Natural killer cell (primary cell): ENCODE data around the gene TMEM158. TPM values are rescaled to one million over a fixed set of nuclear protein-coding genes. Genes with fewer than 3 reads are reported as not detected.

Experiments
- ATAC-seq, 3 donors: fragments of 150-1000 bp in 2 of 3; fragments of 200-7000 bp in 1 of 3; cut with Tn5 transposase; 1 replicate in 1 of 3; 2 replicates in 2 of 3; pipeline ENCODE4 v1.10.0; 2021; ENCODE audit warnings: mild to moderate bottlenecking in 2 of 3, moderate library complexity in 2 of 3
- DNase-seq, 2 donors: peaks; one replicate each; pipeline versions ENCODE4 v3.0.0 to v3.0.0-alpha.2; 2013 to 2021; ENCODE audit warnings: mixed read lengths in 1 of 2
- H3K27ac ChIP-seq: one replicate; pipeline ENCODE4 v1.5.1; 2013; ENCODE audit warnings: mild to moderate bottlenecking, low read length
- H3K27me3 ChIP-seq: one replicate; pipeline ENCODE4 v1.6.1; 2013; ENCODE audit warnings: low read length; ENCODE audit not compliant: control insufficient read depth, insufficient read depth
- H3K36me3 ChIP-seq: one replicate; pipeline ENCODE4 v1.6.1; 2013; ENCODE audit warnings: low read length; ENCODE audit not compliant: control insufficient read depth, insufficient read depth
- H3K4me1 ChIP-seq: one replicate; pipeline ENCODE4 v1.6.1; 2013; ENCODE audit warnings: low read length; ENCODE audit not compliant: control insufficient read depth, insufficient read depth
- H3K4me3 ChIP-seq: one replicate; pipeline ENCODE4 v1.5.1; 2013; ENCODE audit warnings: low read length
- H3K9me3 ChIP-seq: one replicate; pipeline ENCODE4 v1.6.1; 2013; ENCODE audit warnings: low read length; ENCODE audit not compliant: control insufficient read depth, insufficient read depth
- H3K27ac Mint-ChIP-seq, 2 donors: one replicate each; pipeline ENCODE4 v1.8.0; 2022; ENCODE audit warnings: mild to moderate bottlenecking in 2 of 2, mixed read lengths in 2 of 2, moderate library complexity in 1 of 2
- H3K27me3 Mint-ChIP-seq, 2 donors: one replicate each; pipeline ENCODE4 v1.8.0; 2022; ENCODE audit warnings: low read depth in 2 of 2, mixed read lengths in 2 of 2
- H3K36me3 Mint-ChIP-seq: one replicate; pipeline ENCODE4 v1.8.0; 2022; ENCODE audit warnings: mixed read lengths
- H3K4me1 Mint-ChIP-seq, 2 donors: one replicate each; pipeline ENCODE4 v1.8.0; 2022; ENCODE audit warnings: mixed read lengths in 2 of 2
- H3K4me3 Mint-ChIP-seq: one replicate; pipeline ENCODE4 v1.8.0; 2022; ENCODE audit warnings: mild to moderate bottlenecking, moderate library complexity, mixed read lengths
- H3K9me3 Mint-ChIP-seq, 2 donors: one replicate each; pipeline ENCODE4 v1.8.0; 2022; ENCODE audit warnings: mixed read lengths in 2 of 2
- CTCF ChIP-seq: fragments of 200-600 bp; IDR thresholded peaks from one replicate; pipeline ENCODE4 v1.8.0; 2022; ENCODE audit warnings: antibody characterized with exemption
- WGBS: methylation state at CpG from one replicate; pipeline ENCODE4 v1.1.7; 2013; ENCODE audit warnings: missing lambda C conversion rate; ENCODE audit not compliant: insufficient coverage; 5-methylcytosine and 5-hydroxymethylcytosine counted together
- intact Hi-C: fragments of 100-400 bp; cut with micrococcal nuclease; formaldehyde crosslinking; loops from one replicate; pipeline ENCODE4 v1.14.2; 2022
- total RNA-seq, 4 donors: library from RNA; stranded (reverse); fragments of 120-200 nt in 1 of 4; gene quantifications; one replicate each; pipeline versions ENCODE4 v1.2.3 to v1.2.4, GENCODE V29; 2013 to 2022

The TMEM158 gene
- total RNA-seq, 3 donors from 2014 or later (not counting 1 experiment from before 2014, with no cell fraction given) = 0.40 to 0.47 TPM; not detected in 1

GRCh38 chr3:45253316-45253715 lies 27.2 kb upstream of the TMEM158 start:
- Histone ChIP-seq H3K4me3 (no peak overlapping the region), H3K4me1 (no peaks in the 10 kb centered on the region), H3K36me3 (no peaks in the 10 kb centered on the region), H3K27me3 (no peaks in the 10 kb centered on the region), H3K27ac (no peak overlapping the region), H3K9me3 (no peaks in the 10 kb centered on the region)
- WGBS = 90% methylated on average over 3 of the region's 3 CpGs
- TF ChIP-seq CTCF = no peak
- H3K27me3 Mint-ChIP-seq = peaks cover 2 to 5% of the 10 kb centered on the region in 2 donors
- H3K4me3 Mint-ChIP-seq = no peak overlapping the region
- intact Hi-C loops = no loop called here
- H3K4me1 Mint-ChIP-seq = no peaks in the 10 kb centered on the region
- H3K27ac Mint-ChIP-seq = no peak overlapping the region
- no peak for DNase-seq
- H3K36me3 Mint-ChIP-seq = no peaks in the 10 kb centered on the region
- no peaks in the 10 kb centered on the region for H3K9me3 Mint-ChIP-seq
- no peak for ATAC-seq

DNA sequence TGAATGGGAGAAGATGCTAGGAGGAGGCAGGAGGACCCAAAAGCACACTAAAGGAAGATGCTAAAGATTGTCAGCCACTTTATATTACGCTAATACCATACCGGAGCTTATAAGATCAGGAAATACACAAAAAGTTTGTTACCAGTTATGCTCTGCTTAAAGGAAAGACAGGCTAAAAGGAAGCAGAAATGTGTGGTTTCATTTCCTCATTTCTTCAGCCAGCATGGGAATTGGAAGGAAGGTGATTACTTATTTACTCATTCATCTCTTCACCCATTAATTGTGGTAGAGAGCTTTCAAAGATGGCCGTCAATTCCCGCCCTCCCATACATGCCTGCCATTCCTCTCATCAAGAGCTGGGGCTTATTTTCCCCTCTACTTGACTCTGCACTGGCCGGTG lies 26.7 kb upstream of the TMEM158 start:
- ATAC-seq = no peak
- no peak overlapping the region for H3K27ac ChIP-seq
- no peak overlapping the region for H3K4me3 Mint-ChIP-seq
- H3K4me3 ChIP-seq = no peak overlapping the region
- H3K27me3 ChIP-seq = no peaks in the 10 kb centered on the region
- no peaks in the 10 kb centered on the region for H3K4me1 ChIP-seq
- H3K9me3 Mint-ChIP-seq = no peaks in the 10 kb centered on the region
- DNase-seq = no peak
- H3K9me3 ChIP-seq = no peaks in the 10 kb centered on the region
- peaks cover 0 to 5% of the 10 kb centered on the region in 2 donors for H3K27me3 Mint-ChIP-seq
- no peak for TF ChIP-seq CTCF
- H3K4me1 Mint-ChIP-seq = no peaks in the 10 kb centered on the region
- no peak overlapping the region for H3K27ac Mint-ChIP-seq
- H3K36me3 ChIP-seq = no peaks in the 10 kb centered on the region
- WGBS = 77% methylated on average over 3 of the region's 5 CpGs
- H3K36me3 Mint-ChIP-seq = no peaks in the 10 kb centered on the region
- intact Hi-C loops = no loop called here

GRCh38 chr3:45249391-45249790 lies 23.3 kb upstream of the TMEM158 start:
- Mint-ChIP-seq H3K4me3 (no peak overlapping the region), H3K9me3 (no peaks in the 10 kb centered on the region), H3K27me3 (peaks cover 0 to 8% of the 10 kb centered on the region in 2 donors), H3K27ac (no peak overlapping the region), H3K36me3 (no peaks in the 10 kb centered on the region), H3K4me1 (no peaks in the 10 kb centered on the region)
- H3K27ac ChIP-seq = no peak overlapping the region
- no peak for DNase-seq
- intact Hi-C loops = no loop called here
- ATAC-seq = no peak
- H3K36me3 ChIP-seq = no peaks in the 10 kb centered on the region
- no peaks in the 10 kb centered on the region for H3K27me3 ChIP-seq
- H3K9me3 ChIP-seq = no peaks in the 10 kb centered on the region
- H3K4me3 ChIP-seq = no peak overlapping the region
- no peak for TF ChIP-seq CTCF
- WGBS = 89% methylated on average over 1 of the region's 1 CpG
- H3K4me1 ChIP-seq = no peaks in the 10 kb centered on the region

- Histone ChIP-seq H3K36me3 (no peaks in the 10 kb centered on the region), H3K27me3 (no peaks in the 10 kb centered on the region), H3K4me1 (no peaks in the 10 kb centered on the region), H3K9me3 (no peaks in the 10 kb centered on the region), H3K4me3 (no peak overlapping the region), H3K27ac (no peak overlapping the region)
- intact Hi-C loops = no loop called here
- H3K9me3 Mint-ChIP-seq = no peaks in the 10 kb centered on the region
- no peak for TF ChIP-seq CTCF
- WGBS = 100% methylated on average over 3 of the region's 3 CpGs
- ATAC-seq = no peak
- no peak overlapping the region for H3K27ac Mint-ChIP-seq
- peaks cover 0 to 9% of the 10 kb centered on the region in 2 donors for H3K27me3 Mint-ChIP-seq
- no peak for DNase-seq
- H3K4me1 Mint-ChIP-seq = no peaks in the 10 kb centered on the region
- no peak overlapping the region for H3K4me3 Mint-ChIP-seq
- no peaks in the 10 kb centered on the region for H3K36me3 Mint-ChIP-seq
Measured at GRCh38 chr3:45246241-45246640, 20.2 kb upstream of the TMEM158 start.
